Measurements from ENCODE around the gene SLC12A1.
A peak's percentile ranks its signal among the peaks of the same experiment; 100 is the strongest.

Gene SLC12A1

GRCh38 chr15:48177383-48177765, 28.7 kb upstream of the SLC12A1 start:
- peak overlapping the region; percentile 94 to 96 for H3K27ac ChIP-seq
- H3K36me3 ChIP-seq = no peaks in the 10 kb centered on the region
- no peak for DNase-seq
- H3K4me3 ChIP-seq = peak overlapping the region; percentile 75 to 89
- no peak for TF ChIP-seq CTCF (IDR thresholded peaks at IDR 0.05)
- H3K9me3 ChIP-seq = no peaks in the 10 kb centered on the region
- peaks cover 0 to 22% (median 3%) of the 10 kb centered on the region in 4 donors for H3K4me1 ChIP-seq
- no peaks in the 10 kb centered on the region for H3K27me3 ChIP-seq
- intact Hi-C loops (cut with DNase I; ENCODE audit: low total_unique reads) = no loop called here

GRCh38 chr15:48177766-48178647, 28.1 kb upstream of the SLC12A1 start, which contains the start of gene MYEF2:
MYEF2 (minus strand) TSS chr15:48178295; CDS start chr15:48178237, 58 bp downstream.
- Histone ChIP-seq H3K36me3 (no peaks in the 10 kb centered on the region), H3K4me1 (peaks cover 0 to 22% (median 3%) of the 10 kb centered on the region in 4 donors), H3K27me3 (no peaks in the 10 kb centered on the region), H3K9me3 (no peaks in the 10 kb centered on the region), H3K4me3 (peak within 1 kb of the TSS; percentile 75 to 89), H3K27ac (peak within 1 kb of the TSS; percentile 94 to 96)
- intact Hi-C loops (cut with DNase I; ENCODE audit: low total_unique reads) = no loop called here
- peak; percentile 52 to 83 for DNase-seq
- no peak for TF ChIP-seq CTCF (IDR thresholded peaks at IDR 0.05)

- no peak for TF ChIP-seq CTCF (IDR thresholded peaks at IDR 0.05)
- Histone ChIP-seq H3K27ac (peak overlapping the region; percentile 94 to 96), H3K9me3 (no peaks in the 10 kb centered on the region), H3K36me3 (no peaks in the 10 kb centered on the region), H3K27me3 (no peaks in the 10 kb centered on the region), H3K4me3 (peak overlapping the region; percentile 75 to 89), H3K4me1 (peaks cover 0 to 22% (median 3%) of the 10 kb centered on the region in 4 donors)
- intact Hi-C loops (cut with DNase I; ENCODE audit: low total_unique reads) = no loop called here
- no peak for DNase-seq
Measured at GRCh38 chr15:48178648-48178931, 27.5 kb upstream of the SLC12A1 start.

GRCh38 chr15:48182749-48183148, 23.4 kb upstream of the SLC12A1 start:
- DNase-seq = no peak
- Histone ChIP-seq H3K9me3 (no peaks in the 10 kb centered on the region), H3K4me1 (peaks cover 0 to 4% (median 0%) of the 10 kb centered on the region in 4 donors), H3K4me3 (no peak overlapping the region), H3K36me3 (no peaks in the 10 kb centered on the region), H3K27me3 (no peaks in the 10 kb centered on the region), H3K27ac (no peak overlapping the region)
- intact Hi-C loops (cut with DNase I; ENCODE audit: low total_unique reads) = no loop called here
- TF ChIP-seq CTCF (IDR thresholded peaks at IDR 0.05) = no peak

GRCh38 chr15:48185529-48185928, 20.6 kb upstream of the SLC12A1 start:
- Histone ChIP-seq H3K4me1 (no peaks in the 10 kb centered on the region), H3K27ac (no peak overlapping the region), H3K36me3 (no peaks in the 10 kb centered on the region), H3K4me3 (no peak overlapping the region), H3K9me3 (no peaks in the 10 kb centered on the region), H3K27me3 (no peaks in the 10 kb centered on the region)
- DNase-seq = no peak
- TF ChIP-seq CTCF (IDR thresholded peaks at IDR 0.05) = no peak
- intact Hi-C loops (cut with DNase I; ENCODE audit: low total_unique reads) = no loop called here

All from tibial artery (tissue), 4 donors.